RWPE1 (cell line): ENCODE results near the gene SHC2.

ENCODE experiments used
- CTCF ChIA-PET: fragments of 350-600 bp; sonication (Branson Sonifier 250); formaldehyde crosslinking; extraction: SDS; loops from one replicate; lab custom pipeline; 2021; lab: Yijun Ruan, JAX
- POLR2A ChIA-PET: fragments of 400-600 bp; formaldehyde crosslinking; extraction: SDS; loops from one replicate; lab custom pipeline; 2020; ENCODE audit warnings: antibody characterized with exemption; ENCODE audit not compliant: low non-redundant PET; lab: Yijun Ruan, JAX
- DNase-seq: peaks from one replicate; pipeline ENCODE4 v3.0.0; 2012; ENCODE audit warnings: low spot score
- H3K27ac ChIP-seq: fragments of 450-650 bp; 2 replicates; pipeline ENCODE4 v1.5.1; 2017
- CTCF ChIP-seq: fragments of 450-650 bp; conservative IDR thresholded peaks from 2 replicates; pipeline ENCODE4 v1.5.1; 2017; ENCODE audit warnings: low read depth, mild to moderate bottlenecking

The SHC2 gene

GRCh38 chr19:472005-472858, 11.4 kb upstream of the SHC2 start:
- ChIA-PET CTCF (interaction anchor here (0.7 kb wide), 1 partner anchor 13 kb away, joined by 3 read pairs; no protein-coding TSS in a partner anchor), POLR2A (no interaction called here)
- H3K27ac ChIP-seq = no peak overlapping the region
- no peak for DNase-seq
- no peak for TF ChIP-seq CTCF

- CTCF ChIA-PET = no interaction called here
- TF ChIP-seq CTCF = no peak
- no peak overlapping the region for H3K27ac ChIP-seq
- DNase-seq = no peak
- POLR2A ChIA-PET = no interaction called here
Observed at GRCh38 chr19:470701-471100, 9.9 kb upstream of the SHC2 start.

- H3K27ac ChIP-seq = no peak overlapping the region
- ChIA-PET POLR2A (no interaction called here), CTCF (no interaction called here)
- no peak for DNase-seq
- no peak for TF ChIP-seq CTCF
Observed at GRCh38 chr19:469833-470232, 9.0 kb upstream of the SHC2 start.

- CTCF ChIA-PET = no interaction called here
- POLR2A ChIA-PET = interaction anchor here (0.6 kb wide), 1 partner anchor 62 kb away, joined by 3 read pairs; no protein-coding TSS in a partner anchor
- no peak for TF ChIP-seq CTCF
- H3K27ac ChIP-seq = no peak overlapping the region
- no peak for DNase-seq
Observed at GRCh38 chr19:468587-469256, 7.9 kb upstream of the SHC2 start.

GRCh38 chr19:467554-467953, 6.7 kb upstream of the SHC2 start:
- no peak for DNase-seq
- H3K27ac ChIP-seq = no peak overlapping the region
- ChIA-PET CTCF (no interaction called here), POLR2A (no interaction called here)
- no peak for TF ChIP-seq CTCF

GRCh38 chr19:465056-465816, 4.4 kb upstream of the SHC2 start:
- no peak overlapping the region for H3K27ac ChIP-seq
- ChIA-PET POLR2A (no interaction called here), CTCF (no interaction called here)
- TF ChIP-seq CTCF = no peak
- no peak for DNase-seq
